ENCODE results near the gene BARHL1.
A peak's percentile ranks its signal among the peaks of the same experiment; 100 is the strongest.

The BARHL1 gene

DNA sequence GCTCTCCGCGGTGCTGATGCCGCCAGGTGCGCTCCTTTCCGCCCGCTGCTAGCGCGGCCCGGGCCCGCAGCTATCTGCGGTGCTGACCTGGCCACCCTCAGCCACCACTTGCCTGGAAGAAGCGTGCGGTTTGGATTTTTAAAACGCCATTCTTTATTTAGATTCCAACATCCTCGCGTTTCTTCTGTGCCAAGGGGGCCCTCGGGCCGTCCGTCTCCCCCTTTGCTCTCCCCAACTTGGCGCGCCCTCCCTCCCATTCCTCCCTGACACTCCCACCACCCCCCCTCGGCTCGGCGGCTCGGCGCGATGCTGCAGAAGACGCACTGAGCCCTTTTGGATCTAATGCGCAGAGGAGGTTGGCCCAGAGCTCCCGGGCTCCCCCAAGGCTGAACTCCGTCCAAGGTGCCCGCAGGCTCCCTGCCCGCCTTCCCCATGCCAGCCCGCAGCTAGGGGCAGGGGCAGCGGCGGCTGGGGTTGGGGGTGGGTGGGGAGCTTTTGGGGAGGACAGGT is at the start of gene BARHL1:
TSS of gene BARHL1 (plus strand) at position 331 of the 510 bp plus-strand sequence. CDS start 192 bp downstream, outside the sequence.
- H3K27ac ChIP-seq = no peak within 1 kb of the TSS
- TF ChIP-seq ZFX (IDR thresholded peaks at IDR 0.05; ENCODE audit: borderline replicate concordance) = no peak
- TF ChIP-seq, protein P1, sequence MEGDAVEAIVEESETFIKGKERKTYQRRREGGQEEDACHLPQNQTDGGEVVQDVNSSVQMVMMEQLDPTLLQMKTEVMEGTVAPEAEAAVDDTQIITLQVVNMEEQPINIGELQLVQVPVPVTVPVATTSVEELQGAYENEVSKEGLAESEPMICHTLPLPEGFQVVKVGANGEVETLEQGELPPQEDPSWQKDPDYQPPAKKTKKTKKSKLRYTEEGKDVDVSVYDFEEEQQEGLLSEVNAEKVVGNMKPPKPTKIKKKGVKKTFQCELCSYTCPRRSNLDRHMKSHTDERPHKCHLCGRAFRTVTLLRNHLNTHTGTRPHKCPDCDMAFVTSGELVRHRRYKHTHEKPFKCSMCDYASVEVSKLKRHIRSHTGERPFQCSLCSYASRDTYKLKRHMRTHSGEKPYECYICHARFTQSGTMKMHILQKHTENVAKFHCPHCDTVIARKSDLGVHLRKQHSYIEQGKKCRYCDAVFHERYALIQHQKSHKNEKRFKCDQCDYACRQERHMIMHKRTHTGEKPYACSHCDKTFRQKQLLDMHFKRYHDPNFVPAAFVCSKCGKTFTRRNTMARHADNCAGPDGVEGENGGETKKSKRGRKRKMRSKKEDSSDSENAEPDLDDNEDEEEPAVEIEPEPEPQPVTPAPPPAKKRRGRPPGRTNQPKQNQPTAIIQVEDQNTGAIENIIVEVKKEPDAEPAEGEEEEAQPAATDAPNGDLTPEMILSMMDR (IDR thresholded peaks at IDR 0.05) = 0 out of 2 replicates have a peak, but pooled peaks have one; percentile 9

DNA sequence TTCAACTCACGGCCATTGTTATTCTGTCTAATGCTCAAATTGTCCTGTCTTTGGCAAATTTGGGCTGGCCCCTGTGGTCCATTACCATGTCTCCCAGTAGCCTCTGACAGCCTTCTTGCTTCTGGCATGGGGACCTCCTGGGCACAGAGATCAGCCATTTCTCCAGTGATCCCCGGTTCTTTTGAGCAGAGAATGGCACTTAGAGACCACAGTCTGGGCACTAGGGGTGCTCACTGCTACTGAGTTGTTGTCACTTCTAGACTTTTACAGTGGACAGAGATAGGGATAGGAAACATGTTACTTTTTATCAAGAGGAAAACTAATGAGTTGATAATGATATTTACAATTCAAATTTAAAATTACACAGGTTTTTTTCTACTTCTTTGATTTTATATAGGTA is 47.6 kb upstream of the BARHL1 start:
- H3K27ac ChIP-seq = no peak overlapping the region
- TF ChIP-seq, protein P1 (IDR thresholded peaks at IDR 0.05) = no peak
- TF ChIP-seq ZFX (IDR thresholded peaks at IDR 0.05; ENCODE audit: borderline replicate concordance) = no peak

DNA sequence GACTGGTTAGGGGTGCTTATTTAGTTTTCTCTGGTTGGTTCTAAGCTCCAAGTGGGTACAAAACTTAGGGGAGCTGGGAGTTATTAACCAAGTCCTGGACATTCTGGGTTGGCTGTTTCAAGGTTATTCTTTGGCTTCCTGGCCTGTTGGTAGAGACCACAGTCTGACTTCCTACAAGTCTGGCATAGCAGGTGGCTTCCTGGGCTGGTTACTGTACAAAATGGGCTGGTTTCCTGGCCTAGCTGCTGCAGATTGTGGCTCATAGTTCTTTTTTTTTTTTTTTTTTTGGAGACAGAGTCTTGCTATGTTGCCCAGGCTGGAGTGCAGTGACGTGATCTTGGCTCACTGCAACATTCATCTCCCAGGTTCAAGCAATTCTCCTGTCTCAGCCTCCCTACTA is 46.3 kb upstream of the BARHL1 start:
- TF ChIP-seq, protein P1 (IDR thresholded peaks at IDR 0.05) = no peak
- no peak for TF ChIP-seq ZFX (IDR thresholded peaks at IDR 0.05; ENCODE audit: borderline replicate concordance)
- H3K27ac ChIP-seq = no peak overlapping the region

DNA sequence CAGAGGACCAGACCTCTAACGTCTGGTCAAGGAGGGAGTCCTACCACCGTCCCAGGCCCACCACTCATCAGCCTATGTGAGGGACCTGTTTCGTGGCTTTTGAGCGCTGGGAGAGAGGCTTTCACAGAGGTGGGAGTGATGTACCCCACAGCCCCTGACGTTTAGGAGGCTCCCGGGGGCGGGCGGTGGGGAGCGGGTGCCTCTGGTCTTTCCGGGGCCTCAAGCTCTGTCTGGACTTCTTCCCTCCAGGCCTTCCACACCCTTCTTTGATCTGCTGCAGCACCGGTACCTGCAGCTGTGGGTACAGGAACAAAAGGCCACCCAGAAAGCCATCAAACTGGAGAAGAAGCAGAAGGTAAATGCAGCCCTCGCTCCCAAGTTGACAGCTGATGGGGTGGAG is 45.1 kb upstream of the BARHL1 start:
- no peak overlapping the region for H3K27ac ChIP-seq
- TF ChIP-seq, protein P1 (IDR thresholded peaks at IDR 0.05) = no peak
- no peak for TF ChIP-seq ZFX (IDR thresholded peaks at IDR 0.05; ENCODE audit: borderline replicate concordance)

DNA sequence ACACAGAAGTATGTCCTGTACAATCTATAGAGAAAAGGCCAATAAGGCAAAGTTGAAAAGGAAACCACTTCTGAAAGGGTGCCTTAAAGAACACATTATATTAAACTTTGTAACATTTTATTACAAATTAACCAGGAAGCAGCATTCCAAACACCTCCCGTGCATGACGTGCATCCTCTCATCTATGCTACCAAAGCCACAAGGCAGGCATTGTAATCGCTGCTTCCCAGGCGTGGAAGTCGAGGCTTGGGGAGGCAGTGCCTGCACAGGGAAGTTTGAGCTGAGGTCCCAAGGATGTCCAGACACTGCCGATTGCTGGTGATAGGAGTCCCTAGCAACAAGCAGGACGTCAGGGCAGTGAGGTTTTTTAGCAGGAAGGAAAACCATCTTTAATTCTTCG is 44.3 kb upstream of the BARHL1 start:
- H3K27ac ChIP-seq = no peak overlapping the region
- TF ChIP-seq, protein P1 (IDR thresholded peaks at IDR 0.05) = no peak
- TF ChIP-seq ZFX (IDR thresholded peaks at IDR 0.05; ENCODE audit: borderline replicate concordance) = no peak

DNA sequence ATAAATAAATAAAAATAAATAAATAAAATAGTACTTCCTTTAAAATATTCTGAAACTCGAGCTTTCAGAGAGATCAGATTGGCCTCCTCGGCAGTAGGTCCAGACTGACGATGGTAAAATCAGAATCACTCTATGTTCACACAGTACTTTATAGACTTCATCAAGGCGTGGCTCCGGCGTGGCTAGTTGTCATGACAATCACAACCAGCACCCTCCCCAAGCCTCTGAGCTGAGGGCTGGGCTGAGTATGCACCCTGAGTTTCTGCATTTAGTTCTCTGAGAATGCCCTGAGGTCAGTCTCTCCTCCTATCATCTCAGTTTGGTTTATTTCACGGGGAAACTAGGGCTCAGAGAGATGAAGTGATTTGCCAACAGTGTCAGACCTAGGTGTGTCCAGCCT is 43.3 kb upstream of the BARHL1 start:
- TF ChIP-seq, protein P1 (IDR thresholded peaks at IDR 0.05) = no peak
- TF ChIP-seq ZFX (IDR thresholded peaks at IDR 0.05; ENCODE audit: borderline replicate concordance) = no peak
- no peak overlapping the region for H3K27ac ChIP-seq

DNA sequence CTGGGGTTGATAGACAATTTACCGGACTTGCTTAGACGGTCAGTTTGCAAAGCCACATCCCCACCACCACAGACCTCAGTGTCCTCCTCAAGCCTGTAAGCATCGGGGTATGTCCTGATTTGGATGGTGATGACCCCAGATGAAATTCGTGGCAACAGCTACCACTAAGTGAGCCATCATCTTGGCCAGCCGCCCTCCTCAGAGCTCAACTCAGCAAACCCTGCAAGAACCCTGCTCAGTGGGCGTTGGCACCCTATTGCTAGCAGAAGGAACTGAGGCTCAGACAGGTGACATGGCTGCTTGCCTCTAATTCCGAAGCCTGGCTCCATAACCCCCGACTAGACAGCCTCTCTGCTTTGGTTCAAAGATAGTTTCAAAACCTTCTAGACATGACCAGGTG is 41.4 kb upstream of the BARHL1 start:
- H3K27ac ChIP-seq = no peak overlapping the region

More for the DNA sequence above, 41.4 kb upstream of the BARHL1 start:
- TF ChIP-seq, protein P1 (IDR thresholded peaks at IDR 0.05) = no peak
- TF ChIP-seq ZFX (IDR thresholded peaks at IDR 0.05; ENCODE audit: borderline replicate concordance) = no peak
